HEK293 (cell line): ENCODE results near the gene COL5A1.

ENCODE experiments used
- SP2 ChIP-seq: fragments of 450-650 bp; formaldehyde crosslinking; IDR thresholded peaks from 2 replicates; pipeline ENCODE4 v1.5.1; 2016; ENCODE audit warnings: missing biosample characterization, missing genetic modification characterization
- ZBTB17 ChIP-seq: fragments of 450-650 bp; formaldehyde crosslinking; IDR thresholded peaks from 2 replicates; pipeline ENCODE4 v1.5.1; 2016; ENCODE audit warnings: missing biosample characterization, missing genetic modification characterization
- ZFP37 ChIP-seq: fragments of 450-650 bp; formaldehyde crosslinking; IDR thresholded peaks from 2 replicates; pipeline ENCODE4 v1.5.1; 2016; ENCODE audit warnings: missing biosample characterization, missing genetic modification characterization
- ZNF292 ChIP-seq: fragments of 450-650 bp; formaldehyde crosslinking; IDR thresholded peaks from 2 replicates; pipeline ENCODE4 v1.5.1; 2016; ENCODE audit warnings: low read depth, missing biosample characterization, missing genetic modification characterization, borderline replicate concordance
- TF ChIP-seq, protein P1 (sequence below): fragments of 450-650 bp; formaldehyde crosslinking; IDR thresholded peaks from 2 replicates; pipeline ENCODE4 v1.5.1; 2016; ENCODE audit warnings: missing biosample characterization, missing genetic modification characterization

- TF ChIP-seq, protein P1, sequence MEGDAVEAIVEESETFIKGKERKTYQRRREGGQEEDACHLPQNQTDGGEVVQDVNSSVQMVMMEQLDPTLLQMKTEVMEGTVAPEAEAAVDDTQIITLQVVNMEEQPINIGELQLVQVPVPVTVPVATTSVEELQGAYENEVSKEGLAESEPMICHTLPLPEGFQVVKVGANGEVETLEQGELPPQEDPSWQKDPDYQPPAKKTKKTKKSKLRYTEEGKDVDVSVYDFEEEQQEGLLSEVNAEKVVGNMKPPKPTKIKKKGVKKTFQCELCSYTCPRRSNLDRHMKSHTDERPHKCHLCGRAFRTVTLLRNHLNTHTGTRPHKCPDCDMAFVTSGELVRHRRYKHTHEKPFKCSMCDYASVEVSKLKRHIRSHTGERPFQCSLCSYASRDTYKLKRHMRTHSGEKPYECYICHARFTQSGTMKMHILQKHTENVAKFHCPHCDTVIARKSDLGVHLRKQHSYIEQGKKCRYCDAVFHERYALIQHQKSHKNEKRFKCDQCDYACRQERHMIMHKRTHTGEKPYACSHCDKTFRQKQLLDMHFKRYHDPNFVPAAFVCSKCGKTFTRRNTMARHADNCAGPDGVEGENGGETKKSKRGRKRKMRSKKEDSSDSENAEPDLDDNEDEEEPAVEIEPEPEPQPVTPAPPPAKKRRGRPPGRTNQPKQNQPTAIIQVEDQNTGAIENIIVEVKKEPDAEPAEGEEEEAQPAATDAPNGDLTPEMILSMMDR (tag by site-specific recombination) = no peak
- no peak for TF ChIP-seq ZBTB17 (tag by site-specific recombination)
- no peak for TF ChIP-seq SP2 (tag by site-specific recombination)
- TF ChIP-seq ZNF292 = no peak
- TF ChIP-seq ZFP37 (tag by site-specific recombination) = no peak
These were observed 235.9 kb downstream of the COL5A1 start for GRCh38 chr9:134877541-134877940.
